VCaP (cell line): ENCODE data around the gene COX4I1.

Experiments used
- H3K27ac ChIP-seq: fragments of 450-650 bp; 2 replicates; pipeline ENCODE4 v1.5.1; 2017
- CTCF ChIP-seq: fragments of 450-650 bp; conservative IDR thresholded peaks from 2 replicates; pipeline ENCODE4 v1.5.1; 2017; ENCODE audit warnings: mild to moderate bottlenecking, moderate library complexity

COX4I1 gene

GRCh38 chr16:85773044-85773443 lies 26.5 kb upstream of the COX4I1 start:
- no peak overlapping the region for H3K27ac ChIP-seq
- TF ChIP-seq CTCF: no peak

GRCh38 chr16:85774136-85774535 lies 25.4 kb upstream of the COX4I1 start:
- no peak overlapping the region for H3K27ac ChIP-seq
- no peak for TF ChIP-seq CTCF

- no peak for TF ChIP-seq CTCF
- no peak overlapping the region for H3K27ac ChIP-seq
Observed at GRCh38 chr16:85774811-85775210, 24.7 kb upstream of the COX4I1 start.

- peak overlapping the region; percentile 39 for H3K27ac ChIP-seq
- no peak for TF ChIP-seq CTCF
Observed at GRCh38 chr16:85777583-85778310, 21.7 kb upstream of the COX4I1 start.

GRCh38 chr16:85778873-85779272 lies 20.6 kb upstream of the COX4I1 start:
- TF ChIP-seq CTCF: no peak

GRCh38 chr16:85780281-85780680 lies 19.2 kb upstream of the COX4I1 start:
- no peak for TF ChIP-seq CTCF
- no peak overlapping the region for H3K27ac ChIP-seq

More at GRCh38 chr16:85778873-85779272, 20.6 kb upstream of the COX4I1 start:
- H3K27ac ChIP-seq: no peak overlapping the region

- no peak for TF ChIP-seq CTCF
- no peak overlapping the region for H3K27ac ChIP-seq
Observed at GRCh38 chr16:85781156-85781555, 18.3 kb upstream of the COX4I1 start.
